GM21515 (cell line): ENCODE results near the gene RBM15.

Experiments
- ATAC-seq: cut with Tn5 transposase; IDR thresholded peaks from one replicate; pipeline ENCODE4 v1.9.1; 2021; ENCODE audit not compliant: unreplicated experiment

The RBM15 gene

DNA sequence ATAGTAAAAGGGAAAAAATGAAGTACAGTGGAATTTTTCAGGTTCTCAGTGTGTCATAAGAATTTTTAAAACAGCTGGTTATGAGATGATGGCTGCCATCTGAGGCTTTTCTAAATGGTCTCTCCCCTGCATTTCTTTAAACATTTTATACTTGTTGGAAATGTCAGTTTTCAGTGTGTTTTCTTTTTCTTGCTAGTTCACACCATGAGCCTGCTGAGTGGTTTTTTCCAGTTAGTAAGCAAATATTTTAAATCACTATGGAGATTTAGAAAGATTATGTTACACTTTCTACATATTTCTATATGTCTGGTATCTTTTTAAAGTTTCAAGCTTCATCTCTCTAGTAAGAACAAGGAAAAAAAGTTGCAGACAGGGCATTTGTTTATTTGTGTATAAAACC, 9.6 kb downstream of the RBM15 start:
- ATAC-seq: no peak

DNA sequence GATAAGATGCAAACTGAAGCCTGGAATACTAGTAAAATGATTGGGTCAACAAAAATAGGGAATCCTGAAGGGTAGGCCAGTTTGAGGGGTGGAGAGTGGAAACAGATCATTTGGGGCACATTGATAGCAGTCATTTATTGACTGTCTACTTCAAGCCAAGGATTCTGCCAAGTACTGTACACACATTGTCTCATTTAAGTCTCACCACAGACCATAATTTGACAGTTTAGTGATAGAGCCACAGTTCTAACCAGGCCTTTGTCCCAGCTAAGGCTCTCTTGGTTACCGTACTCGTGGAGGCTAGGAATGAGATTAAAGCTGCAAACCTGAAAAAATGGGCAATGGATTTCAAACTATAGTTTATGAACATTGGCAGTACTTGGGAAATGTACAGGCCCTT, 11.2 kb downstream of the RBM15 start:
- ATAC-seq: no peak

DNA sequence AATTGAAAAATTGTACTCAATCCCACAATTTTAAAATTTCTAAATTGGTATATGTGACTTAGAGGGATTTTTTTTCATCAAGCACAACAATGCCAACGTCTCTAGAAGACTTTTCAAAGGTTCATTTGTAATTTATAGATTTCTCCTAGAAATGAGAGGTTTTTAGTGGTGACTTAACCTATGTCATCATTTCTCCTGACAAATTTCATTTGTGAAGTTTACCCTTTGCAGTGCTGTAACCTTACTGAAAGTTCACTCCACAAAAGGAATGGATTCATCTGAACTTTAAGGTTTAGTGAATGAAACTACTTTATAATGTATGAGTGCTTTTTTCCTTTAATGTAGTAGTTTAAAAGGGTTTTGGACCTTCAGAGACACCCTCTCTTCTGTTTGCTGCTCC, 16.1 kb downstream of the RBM15 start:
- ATAC-seq: no peak

GRCh38 chr1:110356379-110356778, 17.2 kb downstream of the RBM15 start:
- no peak for ATAC-seq

- no peak for ATAC-seq
Observed at GRCh38 chr1:110360431-110360830, 21.3 kb downstream of the RBM15 start.

GRCh38 chr1:110361856-110362255, 22.7 kb downstream of the RBM15 start:
- no peak for ATAC-seq

DNA sequence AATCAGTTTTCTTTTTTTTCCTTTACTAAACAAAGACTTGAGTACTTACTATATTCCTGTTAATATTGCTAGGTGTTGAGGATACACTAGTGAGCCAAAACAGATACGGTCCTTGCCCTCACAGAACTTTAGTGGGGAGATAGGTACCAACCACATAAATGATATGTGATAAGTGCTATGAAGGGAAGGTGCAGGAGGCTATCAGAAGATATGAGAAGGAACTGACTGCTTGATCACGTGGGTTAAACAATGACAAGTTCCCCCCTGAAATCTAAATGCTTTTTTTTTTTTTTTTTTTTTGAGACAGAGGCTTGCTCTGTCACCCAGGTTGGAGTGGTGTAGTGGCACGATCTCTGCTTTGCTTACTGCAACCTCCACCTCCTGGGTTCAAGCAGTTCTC, 25.0 kb downstream of the RBM15 start:
- no peak for ATAC-seq

- no peak for ATAC-seq
Observed at GRCh38 chr1:110370827-110371226, 31.6 kb downstream of the RBM15 start.

DNA sequence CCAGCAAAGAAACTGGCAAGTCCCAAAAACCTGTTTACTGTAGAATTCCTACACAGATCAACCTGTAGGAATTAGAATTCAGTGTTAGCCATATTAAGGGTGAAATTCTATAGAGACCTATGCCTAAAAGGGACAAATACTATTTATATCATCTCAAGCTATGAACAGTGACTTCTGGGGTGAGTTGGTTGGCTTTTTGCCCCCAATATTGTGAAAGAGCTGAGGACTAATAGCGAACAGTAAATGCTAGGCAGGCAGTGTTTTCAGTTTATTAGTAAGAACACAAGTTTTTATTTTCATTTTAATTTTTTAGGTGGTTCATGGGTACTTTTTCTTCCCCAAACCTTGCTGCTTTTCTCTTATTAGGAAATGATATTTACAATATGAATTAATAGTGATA, 36.3 kb downstream of the RBM15 start:
- no peak for ATAC-seq

DNA sequence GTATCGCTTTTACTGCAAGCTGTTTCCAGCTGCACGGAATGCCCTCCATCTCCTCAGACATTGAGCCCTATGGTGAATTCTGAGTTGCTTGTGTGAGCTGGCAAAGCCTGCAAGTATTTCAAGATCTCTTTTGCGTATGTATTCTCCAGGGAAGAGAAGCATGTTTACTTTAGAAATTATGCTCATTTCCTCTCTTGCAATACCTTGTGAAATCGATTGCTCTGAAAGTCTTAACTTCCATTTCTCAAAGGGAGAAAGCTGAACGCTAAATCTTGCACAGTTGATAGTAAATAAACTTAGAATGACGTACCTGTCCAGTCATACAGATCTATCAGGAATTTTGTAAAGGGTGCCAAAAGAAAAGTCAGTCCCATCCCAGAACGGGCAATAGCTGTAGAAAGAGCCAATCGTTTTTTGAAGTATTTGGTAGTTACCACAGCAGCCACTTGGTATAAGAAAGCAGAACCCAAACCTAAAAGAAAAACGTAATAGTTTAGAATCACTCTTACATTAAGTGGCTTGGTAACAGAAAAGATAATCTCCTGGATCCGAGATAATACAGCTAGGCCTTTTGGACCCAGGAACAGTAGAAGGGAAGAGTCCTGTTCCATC, 41.6 kb downstream of the RBM15 start:
- ATAC-seq: no peak

DNA sequence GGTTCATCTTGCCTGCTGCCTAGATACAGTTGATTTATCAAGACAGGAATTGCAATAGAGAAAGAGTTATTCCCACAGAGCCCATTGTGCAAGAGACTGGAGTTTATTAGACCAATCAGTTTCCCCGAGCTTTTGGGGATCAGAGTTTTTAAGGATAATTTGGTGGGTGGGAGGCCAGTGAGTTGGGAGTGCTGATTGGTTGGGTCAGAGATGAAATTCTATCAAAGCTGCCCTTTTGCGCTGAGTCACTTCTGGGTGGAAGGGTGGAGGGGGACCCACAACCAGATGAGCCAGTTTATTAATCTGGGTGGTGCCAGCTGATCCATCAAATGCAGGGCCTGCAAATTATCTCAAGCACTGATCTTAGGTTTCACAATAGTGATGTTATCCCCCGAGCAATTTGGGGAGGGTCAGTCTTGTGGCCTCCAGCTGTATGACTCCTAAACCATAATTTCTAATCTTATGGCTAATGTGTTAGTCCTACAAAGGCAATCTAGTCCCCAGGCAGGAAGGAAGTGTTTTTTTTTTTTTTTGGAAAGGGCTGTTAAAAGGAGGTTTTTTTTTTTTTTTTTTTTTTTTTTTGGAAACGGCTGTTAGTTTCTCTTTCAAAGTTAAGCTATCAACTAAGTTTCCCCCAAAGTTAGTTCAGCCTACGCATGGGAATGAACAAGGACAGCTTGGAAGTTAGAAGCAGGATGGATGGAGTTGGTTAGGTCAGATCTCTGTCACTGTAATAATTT, 44.2 kb downstream of the RBM15 start:
- ATAC-seq: no peak

GRCh38 chr1:110384581-110385321, 45.6 kb downstream of the RBM15 start:
- no peak for ATAC-seq

DNA sequence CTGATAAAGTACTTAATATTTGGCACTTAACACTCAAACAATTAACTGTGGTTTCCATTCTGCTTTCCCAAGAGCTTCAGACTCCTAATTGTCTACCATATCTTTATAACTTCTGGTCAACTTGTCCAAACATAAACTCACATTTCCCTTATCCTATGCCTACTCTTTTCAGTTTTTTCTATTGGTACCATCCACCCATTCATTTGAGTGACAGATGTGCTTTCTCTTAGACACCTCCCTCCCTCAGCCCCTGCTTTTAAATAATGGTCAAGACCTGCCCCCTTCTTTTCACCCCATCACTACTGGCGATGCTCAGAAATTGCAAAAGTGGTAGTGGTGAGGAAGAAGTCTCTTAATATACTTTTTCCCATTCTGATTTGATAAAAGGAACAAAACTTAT, 46.2 kb downstream of the RBM15 start:
- no peak for ATAC-seq

DNA sequence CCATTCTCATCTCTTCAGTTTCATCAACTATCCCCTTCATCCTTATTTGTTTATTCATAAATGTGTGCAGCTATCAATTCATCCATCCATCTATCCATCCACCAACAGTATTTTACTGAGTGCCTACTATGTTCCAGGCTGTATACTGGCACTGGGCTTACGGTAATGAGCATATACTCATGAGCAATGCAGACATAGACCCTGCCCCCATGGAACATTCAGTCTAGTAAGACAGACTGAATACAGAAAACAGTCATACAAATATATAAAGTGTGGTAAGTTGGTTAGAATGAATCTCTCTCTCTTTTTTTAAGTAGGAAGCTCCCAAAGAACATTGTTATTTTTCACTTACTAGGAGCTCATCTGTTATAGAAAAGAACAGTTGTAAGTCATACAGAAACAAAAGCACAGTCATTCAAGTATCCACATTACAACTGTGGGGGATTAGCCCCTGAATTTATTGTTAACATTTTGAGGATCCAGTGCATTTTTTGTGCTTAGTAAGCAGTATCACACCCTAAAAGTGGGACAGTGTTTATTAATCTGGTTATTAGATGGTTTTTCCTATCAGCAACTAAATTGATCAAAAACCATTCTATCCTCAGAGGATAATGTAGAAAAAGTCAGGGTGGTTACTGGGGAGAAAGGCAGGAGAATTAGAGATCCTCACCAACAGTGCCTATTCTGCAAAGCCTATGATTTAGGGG, 48.0 kb downstream of the RBM15 start:
- ATAC-seq: no peak

- no peak for ATAC-seq
Observed at GRCh38 chr1:110390096-110390495, 50.9 kb downstream of the RBM15 start.

- ATAC-seq: no peak
Observed at GRCh38 chr1:110390692-110391245, 51.6 kb downstream of the RBM15 start, which contains the start of gene SLC16A4. Gene SLC16A4 (minus strand): TSS chr1:110391026. CDS start chr1:110389323, 1,703 bp downstream.

DNA sequence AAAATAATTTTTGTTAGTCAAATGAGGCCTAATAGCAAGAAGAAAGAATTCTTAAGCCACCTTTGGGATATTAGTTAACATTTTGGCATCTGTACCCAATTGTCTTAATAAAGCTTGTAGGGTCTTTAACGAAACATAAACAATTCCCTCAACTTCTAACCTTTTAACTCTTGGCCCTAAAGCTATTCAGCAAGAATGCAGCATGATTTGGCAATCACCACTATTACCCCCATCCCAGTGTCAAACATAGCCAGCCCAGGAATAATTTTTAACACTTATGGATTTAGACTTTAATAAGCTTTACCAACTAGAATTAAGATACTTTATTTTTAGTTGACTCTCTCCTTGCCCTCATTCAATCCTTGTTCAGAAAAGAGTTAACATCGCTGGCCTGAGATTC, 54.1 kb downstream of the RBM15 start:
- ATAC-seq: no peak

- no peak for ATAC-seq
Observed at GRCh38 chr1:110393691-110394492, 54.7 kb downstream of the RBM15 start.

DNA sequence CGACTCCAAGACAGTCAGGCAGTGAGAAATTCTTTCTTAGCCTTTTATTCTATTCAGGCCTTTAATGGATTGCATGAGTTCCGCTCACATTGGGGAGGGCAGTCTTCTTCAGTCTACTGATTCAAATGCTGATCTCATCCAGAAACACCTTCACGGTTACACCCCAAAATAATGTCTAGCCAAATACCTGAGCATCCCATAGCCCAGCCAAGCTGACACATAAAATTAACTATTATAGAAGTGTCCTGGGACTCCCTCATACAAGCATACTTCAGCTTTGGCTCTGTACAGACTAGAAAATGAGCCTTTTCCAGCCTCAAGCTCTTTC, 55.3 kb downstream of the RBM15 start:
- ATAC-seq: no peak
